IPS-15b (cell line): ENCODE data around the gene ABCC4.
A peak's percentile ranks its signal among the peaks of the same experiment; 100 is the strongest.

Source experiments
- H3K27me3 ChIP-seq: one replicate; pipeline ENCODE4 v1.6.1; 2013; ENCODE audit warnings: low read length; ENCODE audit not compliant: control insufficient read depth, insufficient read depth
- H3K36me3 ChIP-seq: one replicate; pipeline ENCODE4 v1.6.1; 2013; ENCODE audit warnings: low read length; ENCODE audit not compliant: control insufficient read depth, insufficient read depth
- H3K4me1 ChIP-seq: one replicate; pipeline ENCODE4 v1.6.1; 2013; ENCODE audit warnings: mild to moderate bottlenecking, low read length; ENCODE audit not compliant: control insufficient read depth, insufficient read depth
- H3K4me3 ChIP-seq: one replicate; pipeline ENCODE4 v1.5.1; 2013; ENCODE audit warnings: low read depth, low read length
- H3K9ac ChIP-seq: one replicate; pipeline ENCODE4 v1.6.1; 2013; ENCODE audit warnings: low read depth, mild to moderate bottlenecking, low read length
- H3K9me3 ChIP-seq: one replicate; pipeline ENCODE4 v1.6.1; 2013; ENCODE audit warnings: mild to moderate bottlenecking, low read length; ENCODE audit not compliant: control insufficient read depth, insufficient read depth

Gene ABCC4, protein sequence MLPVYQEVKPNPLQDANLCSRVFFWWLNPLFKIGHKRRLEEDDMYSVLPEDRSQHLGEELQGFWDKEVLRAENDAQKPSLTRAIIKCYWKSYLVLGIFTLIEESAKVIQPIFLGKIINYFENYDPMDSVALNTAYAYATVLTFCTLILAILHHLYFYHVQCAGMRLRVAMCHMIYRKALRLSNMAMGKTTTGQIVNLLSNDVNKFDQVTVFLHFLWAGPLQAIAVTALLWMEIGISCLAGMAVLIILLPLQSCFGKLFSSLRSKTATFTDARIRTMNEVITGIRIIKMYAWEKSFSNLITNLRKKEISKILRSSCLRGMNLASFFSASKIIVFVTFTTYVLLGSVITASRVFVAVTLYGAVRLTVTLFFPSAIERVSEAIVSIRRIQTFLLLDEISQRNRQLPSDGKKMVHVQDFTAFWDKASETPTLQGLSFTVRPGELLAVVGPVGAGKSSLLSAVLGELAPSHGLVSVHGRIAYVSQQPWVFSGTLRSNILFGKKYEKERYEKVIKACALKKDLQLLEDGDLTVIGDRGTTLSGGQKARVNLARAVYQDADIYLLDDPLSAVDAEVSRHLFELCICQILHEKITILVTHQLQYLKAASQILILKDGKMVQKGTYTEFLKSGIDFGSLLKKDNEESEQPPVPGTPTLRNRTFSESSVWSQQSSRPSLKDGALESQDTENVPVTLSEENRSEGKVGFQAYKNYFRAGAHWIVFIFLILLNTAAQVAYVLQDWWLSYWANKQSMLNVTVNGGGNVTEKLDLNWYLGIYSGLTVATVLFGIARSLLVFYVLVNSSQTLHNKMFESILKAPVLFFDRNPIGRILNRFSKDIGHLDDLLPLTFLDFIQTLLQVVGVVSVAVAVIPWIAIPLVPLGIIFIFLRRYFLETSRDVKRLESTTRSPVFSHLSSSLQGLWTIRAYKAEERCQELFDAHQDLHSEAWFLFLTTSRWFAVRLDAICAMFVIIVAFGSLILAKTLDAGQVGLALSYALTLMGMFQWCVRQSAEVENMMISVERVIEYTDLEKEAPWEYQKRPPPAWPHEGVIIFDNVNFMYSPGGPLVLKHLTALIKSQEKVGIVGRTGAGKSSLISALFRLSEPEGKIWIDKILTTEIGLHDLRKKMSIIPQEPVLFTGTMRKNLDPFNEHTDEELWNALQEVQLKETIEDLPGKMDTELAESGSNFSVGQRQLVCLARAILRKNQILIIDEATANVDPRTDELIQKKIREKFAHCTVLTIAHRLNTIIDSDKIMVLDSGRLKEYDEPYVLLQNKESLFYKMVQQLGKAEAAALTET (N-terminal part only)

DNA sequence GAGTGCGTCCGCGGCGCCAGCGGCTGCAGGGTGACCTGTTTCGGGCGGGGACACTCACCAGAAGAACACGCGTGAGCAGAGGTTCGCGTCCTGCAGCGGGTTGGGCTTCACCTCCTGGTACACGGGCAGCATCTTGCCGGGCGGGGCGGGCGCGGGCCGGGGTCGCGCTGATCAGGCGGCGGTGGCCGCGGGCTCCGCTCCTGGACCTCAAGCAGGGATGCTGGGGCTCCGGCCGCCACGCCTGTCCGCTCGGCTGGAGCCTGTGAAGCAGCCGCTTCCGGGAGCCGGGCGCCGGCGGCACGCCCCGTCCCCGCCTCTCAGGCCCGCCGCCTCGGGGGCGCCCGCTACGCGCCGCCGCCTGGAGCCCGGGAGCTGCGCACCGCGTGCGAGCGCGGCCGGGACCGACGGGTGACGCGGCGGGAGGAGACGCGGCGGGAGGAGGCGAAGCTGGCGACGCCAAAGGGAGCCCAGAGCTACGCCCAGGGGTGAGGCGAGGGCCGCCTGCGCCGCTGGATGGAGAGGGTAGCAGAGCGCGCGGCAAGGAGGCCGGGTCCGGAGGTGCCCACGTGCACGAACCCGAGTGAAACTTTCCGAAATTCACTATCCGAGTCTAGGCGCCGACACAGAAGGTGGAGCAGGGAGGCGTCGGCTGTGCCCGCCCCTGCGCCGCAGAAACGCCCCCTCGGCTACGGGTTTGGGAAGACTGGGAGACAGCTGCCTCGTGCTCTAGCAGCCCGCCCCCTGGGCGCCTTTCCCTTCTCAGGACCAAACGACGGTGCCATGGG is at the start of gene ABCC4:
ABCC4 (minus strand) TSS at position 269 of the 785 bp plus-strand sequence; CDS start at position 132, 137 bp downstream.
- peaks cover 24% of the 10 kb centered on the region for H3K27me3 ChIP-seq
- peak within 1 kb of the TSS; percentile 66 for H3K4me3 ChIP-seq
- no peaks in the 10 kb centered on the region for H3K9me3 ChIP-seq
- peaks cover 5% of the 10 kb centered on the region for H3K4me1 ChIP-seq
- H3K36me3 ChIP-seq: no peaks in the 10 kb centered on the region
- peak within 1 kb of the TSS; percentile 16 for H3K9ac ChIP-seq

DNA sequence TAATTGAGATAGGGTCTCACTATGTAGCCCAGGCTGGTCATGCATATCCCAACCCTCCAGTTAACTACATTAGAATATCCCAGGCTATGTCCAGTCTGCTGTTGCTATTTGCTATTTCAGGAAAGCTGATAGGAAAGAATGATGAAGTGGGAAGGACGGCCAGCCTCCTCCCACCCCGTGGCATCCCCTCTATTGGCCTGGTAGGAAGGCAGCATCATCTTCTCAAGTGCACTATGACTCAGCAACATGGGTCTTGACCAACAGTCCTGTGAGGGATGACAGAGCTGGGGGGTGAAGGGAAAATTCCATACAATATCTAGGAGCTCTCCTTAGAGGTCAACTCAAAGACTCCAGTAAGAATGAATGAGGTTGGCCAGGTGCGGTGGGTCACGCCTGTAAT is 48.0 kb upstream of the ABCC4 start:
- Histone ChIP-seq H3K9me3 (no peaks in the 10 kb centered on the region), H3K9ac (no peak overlapping the region), H3K36me3 (no peaks in the 10 kb centered on the region), H3K27me3 (no peaks in the 10 kb centered on the region), H3K4me3 (no peak overlapping the region), H3K4me1 (no peaks in the 10 kb centered on the region)

DNA sequence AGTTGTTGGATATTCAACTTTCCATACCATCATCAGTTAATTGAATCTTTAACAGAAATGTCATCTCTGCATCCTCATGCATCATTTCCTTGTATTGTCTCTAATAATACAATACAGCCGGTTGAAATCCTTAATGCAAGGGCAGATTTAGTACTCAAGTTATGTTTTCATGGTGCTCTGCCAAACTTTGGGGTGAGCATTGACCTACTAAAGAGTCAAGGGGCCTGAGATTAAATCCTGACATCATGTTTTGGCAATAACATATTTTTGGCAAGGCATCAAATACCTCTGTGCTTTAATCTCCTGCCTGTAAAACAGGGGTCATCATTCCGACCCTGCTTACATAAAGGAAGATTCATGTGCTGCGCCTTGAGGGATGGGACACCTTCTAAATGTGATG is 42.7 kb upstream of the ABCC4 start:
- H3K4me1 ChIP-seq: no peaks in the 10 kb centered on the region

DNA sequence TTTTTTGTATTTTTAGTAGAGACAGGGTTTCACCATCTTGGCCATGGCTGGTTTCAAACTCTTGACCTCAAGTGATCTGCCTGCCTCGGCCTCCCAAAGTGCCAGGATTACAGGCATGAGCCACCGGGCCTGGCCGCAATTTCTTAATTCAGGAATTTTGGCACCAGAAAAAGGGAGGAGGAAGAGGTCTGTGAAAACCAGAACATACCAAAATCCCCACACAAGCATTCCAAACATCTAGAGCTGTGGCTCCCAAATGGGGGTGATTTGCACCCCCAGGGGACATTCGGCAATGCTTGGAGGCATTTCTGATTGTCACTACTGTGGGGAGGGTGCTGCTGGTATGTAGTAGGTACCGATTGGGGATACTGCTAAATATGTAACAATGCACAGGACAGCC is 40.2 kb upstream of the ABCC4 start:
- H3K4me3 ChIP-seq: no peak overlapping the region
- H3K9ac ChIP-seq: no peak overlapping the region
- H3K36me3 ChIP-seq: no peaks in the 10 kb centered on the region
- no peaks in the 10 kb centered on the region for H3K9me3 ChIP-seq
- H3K4me1 ChIP-seq: no peaks in the 10 kb centered on the region
- H3K27me3 ChIP-seq: no peaks in the 10 kb centered on the region

More for the DNA sequence above, 42.7 kb upstream of the ABCC4 start:
- no peak overlapping the region for H3K4me3 ChIP-seq
- no peaks in the 10 kb centered on the region for H3K9me3 ChIP-seq
- H3K9ac ChIP-seq: no peak overlapping the region
- no peaks in the 10 kb centered on the region for H3K27me3 ChIP-seq
- no peaks in the 10 kb centered on the region for H3K36me3 ChIP-seq

DNA sequence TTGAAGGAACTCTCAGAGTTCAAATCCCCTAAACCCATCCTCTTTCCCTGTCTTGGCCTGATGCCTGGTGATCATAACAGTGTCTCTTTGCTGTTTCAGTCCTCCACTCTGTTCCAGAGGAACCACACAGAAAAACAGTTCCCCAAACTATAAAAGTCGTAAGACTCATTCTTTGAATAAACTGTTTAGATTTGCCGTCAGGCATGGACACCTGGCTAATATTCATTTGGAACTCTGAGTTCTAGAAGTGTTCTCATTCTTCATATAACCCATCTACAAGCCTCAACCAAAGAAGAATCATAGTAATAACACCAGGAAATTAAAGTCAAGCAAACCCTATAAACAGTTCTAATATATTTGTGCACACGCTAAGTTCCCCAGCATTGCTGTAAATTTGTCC is 37.7 kb upstream of the ABCC4 start:
- H3K36me3 ChIP-seq: no peaks in the 10 kb centered on the region
- no peaks in the 10 kb centered on the region for H3K27me3 ChIP-seq
- no peak overlapping the region for H3K4me3 ChIP-seq
- no peak overlapping the region for H3K9ac ChIP-seq
- no peaks in the 10 kb centered on the region for H3K4me1 ChIP-seq
- H3K9me3 ChIP-seq: no peaks in the 10 kb centered on the region

DNA sequence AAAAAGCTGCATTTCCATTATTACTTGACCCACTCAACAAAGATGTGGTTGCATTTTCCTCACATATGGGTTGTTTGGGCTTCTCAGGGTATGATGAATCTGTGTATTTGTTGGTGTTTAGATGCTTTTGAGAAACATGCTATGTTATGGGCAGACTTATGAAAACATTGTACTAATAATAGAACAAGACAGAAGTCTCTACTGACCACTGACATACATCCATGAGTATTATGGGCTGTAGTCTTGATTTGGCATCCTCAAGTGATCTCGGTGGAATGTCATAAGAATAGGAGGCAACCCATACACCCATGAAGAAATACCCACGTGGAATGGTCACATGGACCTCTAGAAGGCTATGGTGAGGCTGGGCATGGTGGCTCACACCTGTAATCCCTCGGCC is 36.3 kb upstream of the ABCC4 start:
- H3K27me3 ChIP-seq: no peaks in the 10 kb centered on the region
- H3K36me3 ChIP-seq: no peaks in the 10 kb centered on the region
- H3K4me1 ChIP-seq: no peaks in the 10 kb centered on the region
- H3K9ac ChIP-seq: no peak overlapping the region
- H3K4me3 ChIP-seq: no peak overlapping the region
- no peaks in the 10 kb centered on the region for H3K9me3 ChIP-seq

DNA sequence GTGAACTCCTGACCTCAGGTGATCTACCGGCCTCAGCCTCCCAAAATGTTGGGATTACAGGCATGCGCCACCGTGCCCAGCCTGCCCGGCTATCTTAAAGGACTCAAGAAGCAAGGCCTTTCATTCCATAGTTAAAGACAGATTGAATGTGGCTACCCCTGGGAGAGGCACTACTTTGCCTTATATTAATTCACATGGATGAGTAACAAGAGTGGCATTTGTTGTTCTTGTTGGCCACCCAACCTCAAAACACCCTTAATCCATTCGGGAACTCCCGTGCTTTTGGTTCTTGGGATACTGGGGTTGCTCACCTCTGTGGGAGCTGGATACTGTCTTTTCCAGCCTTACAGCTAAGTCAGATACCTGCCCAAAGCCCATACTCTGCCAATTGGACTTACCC is 34.4 kb upstream of the ABCC4 start:
- no peak overlapping the region for H3K4me3 ChIP-seq

DNA sequence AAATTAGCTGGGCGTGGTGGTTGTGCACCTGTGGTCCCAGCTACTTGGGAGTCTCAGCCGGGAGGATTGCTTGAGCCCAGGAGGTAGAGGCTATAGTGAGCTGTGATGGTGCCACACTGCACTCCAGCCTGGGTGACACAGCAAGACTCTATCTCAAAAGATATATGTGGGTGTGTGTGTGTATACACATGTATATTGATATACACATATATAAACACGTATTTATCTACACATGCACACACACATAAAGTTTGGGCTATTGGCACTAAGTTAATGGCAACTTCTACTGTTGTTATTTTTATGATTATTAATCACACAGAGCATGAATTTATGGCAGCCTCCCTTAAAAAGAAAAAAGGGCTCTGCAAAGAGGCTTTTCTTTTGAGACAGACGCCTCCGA is 27.1 kb upstream of the ABCC4 start:
- Histone ChIP-seq H3K36me3 (no peaks in the 10 kb centered on the region), H3K9ac (no peak overlapping the region), H3K4me1 (no peaks in the 10 kb centered on the region), H3K4me3 (no peak overlapping the region), H3K9me3 (no peaks in the 10 kb centered on the region), H3K27me3 (no peaks in the 10 kb centered on the region)

More for the DNA sequence above, 34.4 kb upstream of the ABCC4 start:
- H3K4me1 ChIP-seq: no peaks in the 10 kb centered on the region
- H3K36me3 ChIP-seq: no peaks in the 10 kb centered on the region
- H3K27me3 ChIP-seq: no peaks in the 10 kb centered on the region
- H3K9ac ChIP-seq: no peak overlapping the region
- no peaks in the 10 kb centered on the region for H3K9me3 ChIP-seq

DNA sequence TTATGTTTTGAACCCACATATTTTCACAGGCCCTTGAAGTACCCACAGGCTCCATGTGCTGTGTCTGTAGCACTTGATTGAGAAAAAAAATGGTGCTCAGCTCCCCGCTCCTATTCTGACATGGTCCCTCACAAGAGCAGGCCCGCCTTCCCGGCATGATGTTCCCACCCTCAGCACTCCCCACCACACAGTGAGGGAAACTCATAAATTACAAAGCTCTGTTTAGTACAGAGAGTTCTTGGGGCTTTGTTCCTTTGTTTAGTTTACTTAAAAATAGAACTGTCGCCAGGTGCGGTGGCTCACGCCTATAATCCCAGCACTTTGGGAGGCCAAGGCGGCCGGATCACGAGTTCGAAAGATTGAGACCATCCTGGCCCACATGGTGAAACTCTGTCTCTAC is 25.9 kb upstream of the ABCC4 start:
- Histone ChIP-seq H3K36me3 (no peaks in the 10 kb centered on the region), H3K27me3 (no peaks in the 10 kb centered on the region), H3K4me1 (no peaks in the 10 kb centered on the region), H3K4me3 (no peak overlapping the region), H3K9me3 (no peaks in the 10 kb centered on the region), H3K9ac (no peak overlapping the region)

DNA sequence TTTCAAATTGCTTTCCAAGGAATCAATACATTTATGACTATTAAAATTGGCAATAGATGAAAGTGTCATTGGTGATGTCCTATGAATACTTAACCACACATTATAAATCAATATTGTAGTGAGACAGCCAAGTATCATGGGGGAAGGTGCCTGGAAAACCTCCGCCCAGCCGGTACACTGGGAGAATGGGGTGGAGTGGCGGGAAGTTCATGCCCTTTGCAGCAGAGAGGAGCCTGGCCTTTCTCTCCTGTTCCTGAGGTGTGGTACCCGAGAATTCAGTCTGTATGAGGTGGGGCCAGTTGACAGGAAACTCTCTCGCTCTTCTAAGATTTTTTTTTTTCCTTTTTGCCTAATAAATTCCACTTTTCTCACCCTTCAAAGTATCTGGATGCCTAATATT is 25.4 kb upstream of the ABCC4 start:
- H3K4me3 ChIP-seq: no peak overlapping the region

DNA sequence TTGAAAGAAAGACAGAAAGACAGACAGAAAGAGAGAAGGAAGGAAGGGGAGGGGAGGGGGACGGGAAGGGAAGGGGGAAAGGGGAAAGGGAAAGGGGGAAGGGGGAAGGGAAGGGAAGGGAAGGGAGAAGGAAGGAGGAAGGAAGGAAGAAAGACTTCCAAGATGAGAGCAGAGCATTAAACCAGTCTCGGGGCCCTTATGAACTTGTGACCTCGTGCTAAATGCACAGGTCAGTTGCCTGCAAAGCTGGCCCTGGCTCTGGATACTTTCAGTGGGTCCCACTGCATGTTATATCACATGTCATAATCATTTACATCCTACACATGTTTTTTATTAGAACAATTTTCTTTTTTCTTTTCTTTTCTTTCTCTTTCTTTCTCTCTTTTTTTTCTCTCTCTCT is 24.2 kb upstream of the ABCC4 start:
- H3K4me1 ChIP-seq: no peaks in the 10 kb centered on the region
- no peaks in the 10 kb centered on the region for H3K27me3 ChIP-seq
- no peaks in the 10 kb centered on the region for H3K36me3 ChIP-seq
- H3K4me3 ChIP-seq: no peak overlapping the region
- H3K9me3 ChIP-seq: no peaks in the 10 kb centered on the region
- H3K9ac ChIP-seq: no peak overlapping the region

More for the DNA sequence above, 25.4 kb upstream of the ABCC4 start:
- no peaks in the 10 kb centered on the region for H3K4me1 ChIP-seq
- H3K27me3 ChIP-seq: no peaks in the 10 kb centered on the region
- H3K36me3 ChIP-seq: no peaks in the 10 kb centered on the region
- no peak overlapping the region for H3K9ac ChIP-seq
- no peaks in the 10 kb centered on the region for H3K9me3 ChIP-seq
